HCT116 (cell line): ENCODE data around the gene SPATA12. TPM values are rescaled to one million over a fixed set of nuclear protein-coding genes. Genes with fewer than 3 reads are reported as not detected.

Experiments used
- ATAC-seq: fragments of 200-7000 bp; cut with Tn5 transposase; 2 replicates; pipeline ENCODE4 v1.9.1; 2020; ENCODE audit warnings: mild to moderate bottlenecking, moderate library complexity
- BruUV-seq: library from RNA; stranded (reverse); fragments of 400-500 nt; replicated peaks from 2 replicates; lab custom pipeline; 2021; lab: Mats Ljungman, UMichigan
- CTCF ChIA-PET: fragments of 300-600 bp; sonication (Branson Sonifier 250); formaldehyde crosslinking; loops from one replicate; lab custom pipeline; 2021; ENCODE audit warnings: antibody characterized with exemption; lab: Charles Lee
- POLR2A ChIA-PET: fragments of 300-600, 350-600 bp; sonication (Branson Sonifier 250); formaldehyde crosslinking; loops from one replicate; lab custom pipeline; 2021; ENCODE audit warnings: antibody characterized with exemption; lab: Charles Lee
- RAD21 ChIA-PET, 2 experiments: fragments of 300-600 bp; sonication (Branson Sonifier 250); formaldehyde crosslinking; loops; one replicate each; lab custom pipeline; 2023; ENCODE audit warnings: low total read pairs in 2 of 2; ENCODE audit not compliant: uncharacterized antibody in 2 of 2, unreplicated experiment in 2 of 2, low non-redundant PET in 1 of 2; lab: Charles Lee
- DNase-seq: peaks from one replicate; pipeline ENCODE4 v3.0.0-alpha.2; 2010; ENCODE audit warnings: low read depth, low spot score
- H2AFZ ChIP-seq: fragments of 200-600 bp; shearing (Covaris generic), sonication (generic); 2 replicates; pipeline ENCODE4 v1.6.1; 2017; ENCODE audit warnings: low read depth, mixed run types, mixed read lengths, antibody characterized with exemption, low read length; ENCODE audit not compliant: poor library complexity, severe bottlenecking
- H3K27ac ChIP-seq: 2 replicates; pipeline ENCODE4 v1.5.1; 2012; ENCODE audit warnings: low read depth, low read length
- H3K27me3 ChIP-seq: fragments of 200-600 bp; sonication (generic); 2 replicates; pipeline ENCODE4 v1.6.1; 2016; ENCODE audit warnings: mixed run types, low read length, mixed read lengths; ENCODE audit not compliant: insufficient read depth
- H3K36me3 ChIP-seq, 2 experiments: fragments of 200-500 bp in 1 of 2; fragments of 200-600 bp in 1 of 2; sonication (Bioruptor generic) in 1 of 2; sonication (generic) in 1 of 2; 2 replicates each; pipeline versions ENCODE4 v1.5.1 to v1.6.1; 2014 to 2016; ENCODE audit warnings: low read length in 2 of 2, inconsistent platforms in 1 of 2, mixed read lengths in 1 of 2, mixed run types in 1 of 2; ENCODE audit not compliant: insufficient read depth in 2 of 2, control insufficient read depth in 1 of 2
- H3K4me1 ChIP-seq, 2 experiments: fragments of 200-600 bp in 1 of 2; sonication (generic) in 1 of 2; 2 replicates each; pipeline versions ENCODE4 v1.5.1 to v1.6.1; 2012 to 2017; ENCODE audit warnings: low read length in 2 of 2, inconsistent platforms in 1 of 2, mild to moderate bottlenecking in 1 of 2, mixed read lengths in 1 of 2, mixed run types in 1 of 2, moderate library complexity in 1 of 2; ENCODE audit not compliant: insufficient read depth in 2 of 2, control insufficient read depth in 1 of 2
- H3K4me2 ChIP-seq: fragments of 200-600 bp; sonication (generic); 2 replicates; pipeline ENCODE4 v1.6.1; 2017; ENCODE audit warnings: mixed run types, low read length, mixed read lengths
- H3K4me3 ChIP-seq, 2 experiments: fragments of 200-600 bp in 1 of 2; sonication (generic) in 1 of 2; replicated peaks in 1 of 2; 2 replicates each; pipeline ENCODE4 v1.5.1; 2011 to 2016; ENCODE audit warnings: low read length in 2 of 2, control low read depth in 1 of 2, low read depth in 1 of 2, mild to moderate bottlenecking in 1 of 2, mixed read lengths in 1 of 2, mixed run types in 1 of 2
- H3K79me2 ChIP-seq: fragments of 200-600 bp; sonication (generic); 2 replicates; pipeline ENCODE4 v1.6.1; 2017; ENCODE audit warnings: mild to moderate bottlenecking, mixed run types, low read length, moderate library complexity, mixed read lengths; ENCODE audit not compliant: insufficient read depth
- H3K9ac ChIP-seq: fragments of 200-600 bp; sonication (generic); 2 replicates; pipeline ENCODE4 v1.6.1; 2016; ENCODE audit warnings: low read length, mixed read lengths
- H3K9me2 ChIP-seq: fragments of 200-600 bp; sonication (generic), shearing (Covaris generic); 2 replicates; pipeline ENCODE4 v1.6.1; 2017; ENCODE audit warnings: mixed run types, mild to moderate bottlenecking, moderate library complexity; ENCODE audit not compliant: insufficient read depth
- H3K9me3 ChIP-seq, 2 experiments: fragments of 200-500 bp in 1 of 2; fragments of 200-600 bp in 1 of 2; sonication (Bioruptor generic) in 1 of 2; sonication (generic) in 1 of 2; 2 replicates each; pipeline ENCODE4 v1.6.1; 2014 to 2017; ENCODE audit warnings: low read length in 2 of 2, mixed read lengths in 2 of 2, inconsistent platforms in 1 of 2, low read depth in 1 of 2, mild to moderate bottlenecking in 1 of 2, mixed run types in 1 of 2, moderate library complexity in 1 of 2; ENCODE audit not compliant: control insufficient read depth in 1 of 2, insufficient read depth in 1 of 2
- H4K20me1 ChIP-seq: fragments of 200-600 bp; sonication (generic), shearing (Covaris generic); 2 replicates; pipeline ENCODE4 v1.6.1; 2017; ENCODE audit warnings: mixed run types, mild to moderate bottlenecking, moderate library complexity; ENCODE audit not compliant: insufficient read depth
- CBX3 ChIP-seq: IDR thresholded peaks from 2 replicates; pipeline ENCODE4 v1.6.1; 2012; ENCODE audit warnings: low read depth
- intact Hi-C: fragments of 100-400 bp; cut with micrococcal nuclease; formaldehyde crosslinking; loops from 2 replicates; pipeline ENCODE4 v1.10.0; 2022
- total RNA-seq: library from RNA; stranded (reverse); gene quantifications from one replicate; pipeline ENCODE4 v1.2.1, GENCODE V29; 2021; ENCODE audit not compliant: unreplicated experiment
- TF ChIP-seq, protein P1 (sequence below): IDR thresholded peaks from 2 replicates; pipeline ENCODE4 v1.6.1; 2012
- TF ChIP-seq, protein P2 (sequence below): IDR thresholded peaks from 2 replicates; pipeline ENCODE4 v1.6.1; 2011; ENCODE audit warnings: mild to moderate bottlenecking, low read length, moderate library complexity; ENCODE audit not compliant: insufficient replicate concordance; ENCODE audit errors: extremely low read depth
- TF ChIP-seq, protein P3 (sequence below): IDR thresholded peaks from 2 replicates; pipeline ENCODE4 v1.6.1; 2012

The SPATA12 gene
- total RNA-seq, 1 experiment from 2014 or later = 0.22 TPM

DNA sequence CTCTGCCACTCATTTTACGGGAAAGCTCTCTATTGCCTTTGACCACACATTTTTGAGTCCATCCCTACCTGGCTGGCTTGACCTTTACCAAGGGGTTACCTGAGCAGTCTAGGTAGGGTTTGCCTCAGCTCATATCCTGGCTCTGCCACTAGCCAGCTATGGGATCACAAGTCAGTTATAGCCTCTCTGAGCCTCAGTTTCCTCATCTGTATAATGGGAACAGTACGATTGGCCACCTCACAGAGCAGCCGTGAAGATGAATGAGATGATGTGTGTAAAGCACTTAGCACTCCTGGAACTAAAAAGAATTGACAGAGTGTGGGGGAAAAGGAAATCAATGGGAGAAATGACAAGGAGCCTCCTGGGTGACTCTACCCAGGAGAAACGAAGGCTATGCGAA lies 28.0 kb downstream of the SPATA12 start:
- Histone ChIP-seq H2AFZ (no peak overlapping the region), H4K20me1 (no peaks in the 10 kb centered on the region), H3K27ac (no peak overlapping the region), H3K36me3 (no peaks in the 10 kb centered on the region), H3K4me2 (no peak overlapping the region), H3K9me3 (no peaks in the 10 kb centered on the region), H3K79me2 (no peaks in the 10 kb centered on the region), H3K4me1 (peaks cover 22 to 28% of the 10 kb centered on the region in 2 experiments), H3K27me3 (no peaks in the 10 kb centered on the region), H3K9me2 (no peaks in the 10 kb centered on the region), H3K4me3 (no peak overlapping the region), H3K9ac (no peak overlapping the region)
- TF ChIP-seq, protein P1, sequence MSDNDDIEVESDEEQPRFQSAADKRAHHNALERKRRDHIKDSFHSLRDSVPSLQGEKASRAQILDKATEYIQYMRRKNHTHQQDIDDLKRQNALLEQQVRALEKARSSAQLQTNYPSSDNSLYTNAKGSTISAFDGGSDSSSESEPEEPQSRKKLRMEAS = no peak
- TF ChIP-seq CBX3 = no peak
- TF ChIP-seq, protein P2, sequence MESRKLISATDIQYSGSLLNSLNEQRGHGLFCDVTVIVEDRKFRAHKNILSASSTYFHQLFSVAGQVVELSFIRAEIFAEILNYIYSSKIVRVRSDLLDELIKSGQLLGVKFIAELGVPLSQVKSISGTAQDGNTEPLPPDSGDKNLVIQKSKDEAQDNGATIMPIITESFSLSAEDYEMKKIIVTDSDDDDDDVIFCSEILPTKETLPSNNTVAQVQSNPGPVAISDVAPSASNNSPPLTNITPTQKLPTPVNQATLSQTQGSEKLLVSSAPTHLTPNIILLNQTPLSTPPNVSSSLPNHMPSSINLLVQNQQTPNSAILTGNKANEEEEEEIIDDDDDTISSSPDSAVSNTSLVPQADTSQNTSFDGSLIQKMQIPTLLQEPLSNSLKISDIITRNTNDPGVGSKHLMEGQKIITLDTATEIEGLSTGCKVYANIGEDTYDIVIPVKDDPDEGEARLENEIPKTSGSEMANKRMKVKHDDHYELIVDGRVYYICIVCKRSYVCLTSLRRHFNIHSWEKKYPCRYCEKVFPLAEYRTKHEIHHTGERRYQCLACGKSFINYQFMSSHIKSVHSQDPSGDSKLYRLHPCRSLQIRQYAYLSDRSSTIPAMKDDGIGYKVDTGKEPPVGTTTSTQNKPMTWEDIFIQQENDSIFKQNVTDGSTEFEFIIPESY = no peak
- intact Hi-C loops = no loop called here
- no peak for DNase-seq
- no peak for ATAC-seq
- ChIA-PET POLR2A (no interaction called here), CTCF (no interaction called here), RAD21 (no interaction called here)
- BruUV-seq = no TSS peak

DNA sequence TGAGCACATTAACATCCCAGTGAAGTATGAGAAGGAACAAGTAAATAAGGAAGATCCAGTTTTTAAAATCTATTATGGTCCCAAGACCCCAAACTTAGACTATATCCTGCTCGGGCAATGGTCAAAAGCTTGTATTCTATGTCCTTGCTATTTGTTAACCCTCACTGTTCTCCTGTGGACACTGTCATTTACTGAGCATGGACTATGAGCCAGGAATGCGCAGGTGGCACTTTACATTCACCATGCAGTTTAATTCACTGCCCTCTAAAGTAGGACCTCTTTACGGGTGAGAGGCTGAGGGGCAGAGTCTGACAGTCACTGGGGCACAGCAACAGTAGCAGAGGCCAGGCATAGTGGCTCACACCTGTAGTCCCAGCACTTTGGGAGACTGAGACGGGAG lies 28.6 kb downstream of the SPATA12 start:
- Histone ChIP-seq H2AFZ (no peak overlapping the region), H4K20me1 (no peaks in the 10 kb centered on the region), H3K4me1 (peaks cover 17 to 23% of the 10 kb centered on the region in 2 experiments), H3K9me2 (no peaks in the 10 kb centered on the region), H3K9me3 (no peaks in the 10 kb centered on the region), H3K79me2 (no peaks in the 10 kb centered on the region), H3K36me3 (no peaks in the 10 kb centered on the region), H3K4me2 (no peak overlapping the region), H3K27me3 (no peaks in the 10 kb centered on the region), H3K4me3 (no peak overlapping the region), H3K9ac (no peak overlapping the region), H3K27ac (no peak overlapping the region)
- CTCF ChIA-PET = no interaction called here
- RAD21 ChIA-PET = no interaction called here
- intact Hi-C loops = no loop called here
- TF ChIP-seq, protein P3, sequence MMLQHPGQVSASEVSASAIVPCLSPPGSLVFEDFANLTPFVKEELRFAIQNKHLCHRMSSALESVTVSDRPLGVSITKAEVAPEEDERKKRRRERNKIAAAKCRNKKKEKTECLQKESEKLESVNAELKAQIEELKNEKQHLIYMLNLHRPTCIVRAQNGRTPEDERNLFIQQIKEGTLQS = no peak
- TF ChIP-seq, protein P1 = no peak
- POLR2A ChIA-PET = no interaction called here
- no TSS peak for BruUV-seq
- no peak for DNase-seq
- ATAC-seq = no peak
